K562 (cell line): ENCODE results near the gene TMCC1.

ENCODE experiments used
- FOXK2 ChIP-seq, 2 experiments: fragments of 450-650 bp; IDR thresholded peaks in 1 of 2; conservative IDR thresholded peaks in 1 of 2; 2 replicates each; pipeline ENCODE4 v1.6.1; 2016; ENCODE audit warnings: low read depth in 2 of 2, mild to moderate bottlenecking in 1 of 2
- MAFF ChIP-seq: IDR thresholded peaks from 2 replicates; pipeline ENCODE4 v1.6.1; 2012; ENCODE audit warnings: low read length, improper control_type of control experiment
- PHB2 ChIP-seq: fragments of 450-650 bp; IDR thresholded peaks from 2 replicates; pipeline ENCODE4 v1.6.1; 2017; ENCODE audit warnings: low read depth
- ZKSCAN1 ChIP-seq: fragments of 150-350 bp; IDR thresholded peaks from 2 replicates; pipeline ENCODE4 v1.6.1; 2016; ENCODE audit warnings: low read depth, low read length

DNA sequence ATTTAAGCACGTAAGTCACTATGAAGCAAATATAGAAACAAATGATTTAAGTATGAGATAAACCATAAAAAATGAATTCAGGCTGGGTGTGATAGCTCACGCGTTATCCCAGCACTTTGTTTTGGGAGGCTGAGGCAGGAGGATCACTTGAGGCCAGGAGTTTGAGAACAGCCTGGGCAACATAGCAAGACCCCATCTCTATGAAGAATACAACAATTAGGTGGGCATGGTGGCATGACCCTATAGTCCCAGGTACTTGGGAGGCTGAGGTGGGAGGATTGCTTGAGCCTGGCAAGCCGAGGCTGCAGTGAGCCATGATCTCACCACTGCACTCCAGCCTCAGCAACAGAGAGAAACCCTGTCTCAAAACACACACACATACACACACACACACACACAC, 34.2 kb downstream of the TMCC1 start:
- TF ChIP-seq PHB2 (no peak), FOXK2 (conservative IDR thresholded peaks at IDR 0.05 in 1 of 2, IDR thresholded peaks at IDR 0.05 in 1 of 2; ENCODE audit: low read depth in 2 of 2) (no peak), MAFF (no peak), ZKSCAN1 (no peak)
